Activated naive CD8-positive, alpha-beta T cell treated with anti-CD3 and anti-CD28 coated beads, Interleukin-2, amount 10 ng/mL, durations not matched to agents 7 days and 5 days (primary cell): Measurements from ENCODE around the gene CAV1. TPM values are rescaled to one million over a fixed set of nuclear protein-coding genes. Genes with fewer than 3 reads are reported as not detected.

Experiments
- ATAC-seq: fragments of 150-1000 bp; cut with Tn5 transposase; one replicate; pipeline ENCODE4 v1.10.0; 2021; ENCODE audit warnings: low read depth, moderate library complexity
- POLR2A ChIA-PET: fragments of 350-600 bp; sonication (Branson Sonifier 250); formaldehyde crosslinking; loops from one replicate; lab custom pipeline; 2021; ENCODE audit warnings: antibody characterized with exemption; lab: Charles Lee
- DNase-seq: peaks from one replicate; pipeline ENCODE4 v3.0.0; 2021
- H3K27ac Mint-ChIP-seq: one replicate; pipeline ENCODE4 v1.8.0; 2022; ENCODE audit warnings: mild to moderate bottlenecking, mixed read lengths
- H3K27me3 Mint-ChIP-seq: one replicate; pipeline ENCODE4 v1.8.0; 2022; ENCODE audit warnings: mild to moderate bottlenecking, moderate library complexity, mixed read lengths
- H3K36me3 Mint-ChIP-seq: one replicate; pipeline ENCODE4 v1.8.0; 2021; ENCODE audit warnings: mild to moderate bottlenecking, mixed read lengths
- H3K4me1 Mint-ChIP-seq: one replicate; pipeline ENCODE4 v1.8.0; 2021; ENCODE audit warnings: mixed read lengths
- H3K4me3 Mint-ChIP-seq: one replicate; pipeline ENCODE4 v1.8.0; 2022; ENCODE audit warnings: mild to moderate bottlenecking, moderate library complexity, mixed read lengths
- H3K9me3 Mint-ChIP-seq: one replicate; pipeline ENCODE4 v1.8.0; 2021; ENCODE audit warnings: mixed read lengths
- total RNA-seq, 2 experiments: library from RNA; stranded (reverse); gene quantifications; one replicate each; pipeline ENCODE4 v1.2.3, GENCODE V29; 2021

Gene CAV1
- total RNA-seq, 2 experiments from 2014 or later: 0.23 TPM; not detected in 1

DNA sequence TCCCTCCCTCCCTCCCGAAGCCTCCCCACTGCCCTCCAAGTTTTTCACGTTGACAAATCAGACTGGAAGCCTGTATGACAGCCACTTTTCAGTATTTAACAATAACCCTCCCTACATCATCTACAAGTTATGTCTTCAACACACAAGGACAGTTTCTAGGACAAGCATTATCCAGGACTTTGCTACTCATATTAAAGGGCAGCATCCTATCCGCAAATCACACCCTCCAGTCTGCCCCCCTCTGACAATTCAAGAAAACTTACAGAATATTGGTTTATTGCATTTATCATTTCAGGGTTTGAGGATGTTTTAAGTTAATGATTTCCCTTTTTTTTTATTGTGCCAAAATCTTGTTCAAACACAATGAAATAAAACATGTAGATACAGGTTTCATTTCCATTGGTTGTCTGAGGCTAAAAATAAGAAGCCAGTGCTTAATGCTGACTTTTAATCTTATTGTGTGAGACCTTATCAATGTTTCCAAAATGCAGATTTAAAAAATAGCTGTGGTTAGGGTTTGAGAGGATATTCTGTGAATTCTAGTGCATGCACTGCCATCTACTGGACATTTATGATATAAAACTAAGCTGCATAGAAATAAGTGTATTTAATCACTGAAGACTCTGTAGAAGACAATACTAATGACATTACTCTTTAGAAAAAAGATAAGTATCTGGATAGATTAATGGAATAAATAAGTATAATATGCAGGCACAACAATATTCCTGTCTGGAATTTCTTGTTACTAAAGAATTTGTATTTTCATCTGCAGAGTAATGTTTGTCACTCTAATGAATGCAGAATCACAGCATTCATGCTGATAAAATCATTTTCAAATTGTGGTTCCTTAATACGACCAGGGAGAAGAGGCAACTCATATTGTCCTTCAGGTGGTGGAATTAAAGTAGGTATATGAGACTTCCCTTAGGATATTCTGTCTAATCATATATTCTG is 64.1 kb downstream of the CAV1 start:
- DNase-seq (no peak), ATAC-seq (no peak)
- POLR2A ChIA-PET: interaction anchor here (0.5 kb wide), 1 partner anchor 518 kb away, joined by 3 read pairs; no protein-coding TSS in a partner anchor

DNA sequence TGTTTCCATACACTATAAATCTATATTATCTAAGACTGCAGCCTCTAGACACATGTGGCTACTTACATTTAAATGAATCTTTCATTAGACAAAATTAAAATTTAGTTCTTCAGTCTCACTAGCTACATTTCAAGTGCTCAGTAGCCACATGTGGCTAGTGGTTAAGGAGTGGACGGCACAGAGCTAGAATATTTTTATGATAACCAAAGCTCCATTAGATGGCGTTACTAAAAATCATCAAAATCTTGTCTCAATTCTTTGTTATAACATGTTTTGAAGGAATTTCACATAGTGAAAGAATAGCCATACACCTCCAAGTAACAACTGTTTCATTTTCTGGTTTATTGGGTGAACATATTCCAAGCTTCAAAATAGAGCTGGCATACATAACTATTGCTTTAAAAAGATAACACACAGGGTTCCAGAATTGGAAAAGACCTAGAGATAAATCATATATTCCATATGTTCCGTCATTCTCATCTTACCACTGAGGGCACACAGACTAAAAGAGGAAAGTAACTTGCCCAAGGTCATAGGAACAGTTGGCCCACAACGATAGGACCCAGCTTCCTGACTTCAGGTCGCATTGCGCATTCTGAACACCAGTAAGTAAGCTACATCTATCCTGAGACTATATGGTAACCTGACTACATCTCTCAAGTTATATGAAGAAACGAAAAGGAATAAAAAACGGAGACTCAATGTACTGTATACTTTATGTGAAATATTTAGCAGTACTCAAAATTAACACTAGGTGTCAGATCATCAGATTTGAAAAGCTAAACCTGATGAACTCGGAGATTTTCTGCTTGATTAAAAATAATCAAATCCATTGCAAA is 66.6 kb downstream of the CAV1 start:
- H3K9me3 Mint-ChIP-seq: no peaks in the 10 kb centered on the region
- peaks cover 36% of the 10 kb centered on the region for H3K27me3 Mint-ChIP-seq
- no peaks in the 10 kb centered on the region for H3K36me3 Mint-ChIP-seq
- peaks cover 23% of the 10 kb centered on the region for H3K4me1 Mint-ChIP-seq
- H3K27ac Mint-ChIP-seq: no peak overlapping the region
- POLR2A ChIA-PET: interaction anchor here (0.7 kb wide), 1 partner anchor 216 kb away, joined by 3 read pairs; no protein-coding TSS in a partner anchor
- ATAC-seq (no peak), DNase-seq (no peak)
- peak overlapping the region; percentile 49 for H3K4me3 Mint-ChIP-seq

More for the DNA sequence above, 64.1 kb downstream of the CAV1 start:
- peaks cover 26% of the 10 kb centered on the region for H3K4me1 Mint-ChIP-seq
- H3K27ac Mint-ChIP-seq: no peak overlapping the region
- no peaks in the 10 kb centered on the region for H3K9me3 Mint-ChIP-seq
- no peaks in the 10 kb centered on the region for H3K36me3 Mint-ChIP-seq
- H3K27me3 Mint-ChIP-seq: peaks cover 29% of the 10 kb centered on the region
- no peak overlapping the region for H3K4me3 Mint-ChIP-seq

DNA sequence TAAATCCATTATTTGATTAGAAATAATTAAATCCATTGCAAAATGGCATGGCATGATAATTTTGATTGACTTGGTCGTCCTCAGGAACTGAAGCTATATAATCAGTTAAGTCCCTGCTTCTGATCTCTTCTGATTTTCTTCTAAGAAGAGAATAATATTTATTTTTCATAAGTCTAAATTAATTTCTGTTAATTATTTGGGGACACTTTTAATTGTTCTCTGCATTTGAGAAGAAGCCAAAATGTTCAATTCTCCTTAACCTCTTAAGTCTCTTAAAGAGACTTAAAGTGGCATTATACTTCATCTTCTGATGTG is 67.2 kb downstream of the CAV1 start:
- POLR2A ChIA-PET: no interaction called here
- Mint-ChIP-seq H3K4me1 (peaks cover 23% of the 10 kb centered on the region), H3K27ac (no peak overlapping the region), H3K27me3 (peaks cover 39% of the 10 kb centered on the region), H3K4me3 (peak overlapping the region; percentile 38), H3K36me3 (no peaks in the 10 kb centered on the region), H3K9me3 (no peaks in the 10 kb centered on the region)
- ATAC-seq (no peak), DNase-seq (no peak)

DNA sequence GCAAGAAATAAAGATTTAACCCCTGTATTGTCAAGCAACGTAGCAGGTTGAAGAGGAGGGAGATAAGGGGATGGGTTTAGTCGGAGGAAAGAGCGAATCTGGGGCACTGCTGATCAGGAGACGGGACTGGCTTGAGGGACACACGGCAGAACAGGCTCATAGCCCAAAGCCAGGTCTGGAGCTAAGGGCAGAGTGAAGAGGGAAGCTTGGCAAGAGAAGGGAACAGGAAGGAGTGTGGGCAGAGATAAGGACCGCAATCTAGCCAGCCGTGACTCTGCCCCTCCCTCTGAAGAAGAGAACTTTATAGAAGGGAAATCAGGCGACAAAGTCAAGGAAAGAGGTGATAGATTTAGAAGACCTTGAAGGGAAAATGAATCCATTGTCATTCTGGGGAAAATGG is 67.6 kb downstream of the CAV1 start:
- POLR2A ChIA-PET: no interaction called here
- H3K27me3 Mint-ChIP-seq: peaks cover 43% of the 10 kb centered on the region
- peak overlapping the region; percentile 38 for H3K4me3 Mint-ChIP-seq
- H3K9me3 Mint-ChIP-seq: no peaks in the 10 kb centered on the region
- no peak overlapping the region for H3K27ac Mint-ChIP-seq
- ATAC-seq: no peak
- DNase-seq: no peak
- H3K36me3 Mint-ChIP-seq: no peaks in the 10 kb centered on the region
- H3K4me1 Mint-ChIP-seq: peaks cover 23% of the 10 kb centered on the region

DNA sequence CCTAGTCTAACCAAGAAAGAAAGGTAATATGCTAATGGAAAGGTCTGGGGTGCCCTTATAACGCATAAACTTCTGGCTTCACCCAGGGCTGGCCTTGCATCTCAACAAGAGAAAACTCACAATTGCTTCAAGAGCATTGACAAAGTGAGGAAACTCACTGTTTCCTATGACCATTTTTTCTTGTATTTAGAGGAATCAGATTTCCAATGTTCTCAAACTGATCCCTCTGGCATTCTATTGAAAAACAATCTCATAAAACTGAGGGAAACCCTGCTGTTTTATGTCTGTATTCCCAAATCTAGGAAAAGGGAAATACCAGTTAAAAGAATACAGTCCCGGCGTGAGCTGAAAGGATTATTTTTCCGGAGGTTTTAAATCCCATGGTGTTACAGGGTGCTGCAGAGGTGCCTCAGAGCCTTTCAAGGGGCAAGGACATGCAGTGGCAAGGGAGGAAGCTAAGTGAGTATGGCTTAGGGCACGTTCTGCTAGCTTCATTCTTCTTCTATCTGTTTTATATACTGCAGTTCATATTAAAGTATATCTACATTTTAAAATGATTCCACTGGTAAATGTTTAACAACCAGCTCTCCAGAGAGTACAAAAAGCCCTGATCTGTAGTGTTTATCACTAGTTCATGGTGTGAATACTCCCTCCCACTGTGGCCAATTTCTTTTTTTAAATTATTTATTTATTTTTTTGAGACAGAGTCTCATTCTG is 68.7 kb downstream of the CAV1 start:
- Mint-ChIP-seq H3K4me1 (peaks cover 14% of the 10 kb centered on the region), H3K27me3 (peaks cover 50% of the 10 kb centered on the region), H3K9me3 (no peaks in the 10 kb centered on the region), H3K27ac (no peak overlapping the region), H3K36me3 (no peaks in the 10 kb centered on the region), H3K4me3 (no peak overlapping the region)
- DNase-seq (no peak), ATAC-seq (no peak)
- POLR2A ChIA-PET: no interaction called here

DNA sequence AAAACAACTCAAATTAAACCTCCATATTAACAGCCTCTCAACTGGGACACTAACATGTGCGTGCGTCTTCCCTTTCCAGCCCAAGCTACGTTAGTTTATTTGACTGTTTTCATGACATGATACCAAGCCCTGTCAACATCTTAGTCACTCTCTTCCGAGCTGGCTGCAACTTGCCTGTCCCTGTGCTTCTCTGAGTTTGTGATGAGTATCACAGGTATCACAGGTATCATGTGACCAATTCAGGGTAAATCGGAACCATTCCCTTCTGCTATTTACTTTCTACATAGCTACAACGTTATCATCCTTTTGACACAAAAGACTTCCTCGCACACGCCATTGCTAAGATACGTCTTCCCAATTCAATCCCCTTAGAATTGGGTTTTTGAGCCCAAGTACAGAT is 70.2 kb downstream of the CAV1 start:
- Mint-ChIP-seq H3K4me1 (peaks cover 9% of the 10 kb centered on the region), H3K27ac (no peak overlapping the region), H3K4me3 (no peak overlapping the region), H3K36me3 (no peaks in the 10 kb centered on the region), H3K27me3 (peaks cover 51% of the 10 kb centered on the region), H3K9me3 (no peaks in the 10 kb centered on the region)
- ATAC-seq: no peak
- DNase-seq: no peak
- POLR2A ChIA-PET: no interaction called here

DNA sequence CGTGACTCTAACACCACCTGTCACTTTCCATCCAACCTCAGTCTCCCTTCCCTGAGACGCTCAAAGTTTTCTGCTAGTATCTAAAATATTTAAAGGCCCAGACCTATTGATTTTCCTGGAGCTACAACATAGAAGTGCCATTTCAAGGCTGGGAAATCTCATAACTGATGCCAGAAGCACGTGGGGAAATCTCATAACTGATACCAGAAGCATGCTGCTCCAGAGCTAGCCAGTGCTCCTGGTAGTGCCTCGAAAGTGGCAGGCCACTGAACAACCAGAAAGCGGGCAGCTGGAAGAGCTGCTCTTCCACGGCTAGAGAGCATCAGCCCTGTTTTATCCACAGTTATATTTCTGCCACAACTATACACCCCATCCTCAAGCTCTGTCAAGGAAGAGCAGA is 72.5 kb downstream of the CAV1 start:
- Mint-ChIP-seq H3K27ac (no peak overlapping the region), H3K4me3 (no peak overlapping the region), H3K9me3 (no peaks in the 10 kb centered on the region), H3K36me3 (no peaks in the 10 kb centered on the region), H3K4me1 (peaks cover 9% of the 10 kb centered on the region), H3K27me3 (peaks cover 47% of the 10 kb centered on the region)
- no peak for ATAC-seq
- POLR2A ChIA-PET: no interaction called here
- DNase-seq: no peak

DNA sequence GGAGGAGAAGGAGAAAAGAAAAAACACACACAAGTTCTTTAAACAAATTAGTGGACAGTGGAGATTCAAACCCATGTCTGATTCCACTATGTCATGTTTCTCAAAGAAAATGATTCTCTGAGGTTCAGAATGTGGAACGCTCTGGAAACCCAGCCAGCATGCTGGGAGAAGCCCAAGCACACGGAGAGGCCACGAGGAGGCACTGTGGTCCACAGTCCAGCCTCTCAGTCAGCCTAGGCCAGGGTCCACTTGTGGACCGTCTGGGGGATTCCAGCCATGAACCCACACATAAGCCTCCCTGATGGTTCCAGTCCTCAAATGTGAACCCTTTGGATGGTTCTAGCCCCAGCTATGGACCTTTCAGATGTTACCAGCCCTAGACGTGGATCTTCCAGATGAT is 73.4 kb downstream of the CAV1 start:
- ATAC-seq: no peak
- no peak for DNase-seq
- no peaks in the 10 kb centered on the region for H3K36me3 Mint-ChIP-seq
- no peak overlapping the region for H3K27ac Mint-ChIP-seq
- POLR2A ChIA-PET: no interaction called here
- H3K4me3 Mint-ChIP-seq: no peak overlapping the region
- H3K4me1 Mint-ChIP-seq: peaks cover 7% of the 10 kb centered on the region
- H3K9me3 Mint-ChIP-seq: no peaks in the 10 kb centered on the region
- peaks cover 38% of the 10 kb centered on the region for H3K27me3 Mint-ChIP-seq

DNA sequence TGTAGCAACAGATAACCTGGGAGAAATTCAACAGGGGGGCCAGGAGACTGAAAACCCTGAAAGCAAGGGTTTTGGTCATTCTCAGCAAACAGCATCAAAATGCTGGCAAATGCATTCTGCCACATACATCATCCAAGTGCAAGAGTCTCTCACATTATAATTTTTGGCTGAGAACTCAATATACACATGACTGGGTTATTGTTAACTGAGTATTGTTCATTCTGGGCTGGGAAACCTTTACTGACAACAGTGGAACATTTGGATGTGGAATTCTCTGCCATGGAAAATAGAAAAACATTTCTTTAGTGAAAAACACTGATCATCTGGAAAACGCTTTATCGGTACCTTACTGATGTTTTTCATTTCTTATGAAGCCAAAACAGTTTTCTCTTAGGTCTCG is 74.0 kb downstream of the CAV1 start:
- Mint-ChIP-seq H3K4me1 (peaks cover 7% of the 10 kb centered on the region), H3K36me3 (no peaks in the 10 kb centered on the region), H3K27me3 (peaks cover 33% of the 10 kb centered on the region), H3K4me3 (no peak overlapping the region), H3K27ac (no peak overlapping the region), H3K9me3 (no peaks in the 10 kb centered on the region)
- no peak for DNase-seq
- POLR2A ChIA-PET: no interaction called here
- ATAC-seq: no peak

DNA sequence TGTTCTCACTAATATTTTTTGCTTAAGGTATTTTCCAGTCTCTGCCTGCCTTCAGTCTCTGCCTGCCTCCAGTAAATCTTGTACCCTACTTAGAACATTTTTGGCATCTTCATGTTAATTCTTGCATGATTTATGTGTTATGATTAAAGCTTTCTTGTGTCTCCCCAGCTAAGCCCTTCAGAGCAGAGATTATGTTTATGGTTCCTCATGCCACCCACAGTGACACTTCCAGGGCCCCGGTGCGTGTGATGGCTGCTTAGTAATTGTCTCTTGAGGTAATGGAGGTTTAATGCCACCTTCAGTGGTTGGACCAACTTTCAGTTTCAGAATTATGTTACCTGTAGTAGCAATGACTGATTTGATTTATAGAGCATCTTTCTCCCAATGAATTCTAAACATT is 76.6 kb downstream of the CAV1 start:
- peak; percentile 71 for ATAC-seq
- H3K4me1 Mint-ChIP-seq: peaks cover 7% of the 10 kb centered on the region

DNA sequence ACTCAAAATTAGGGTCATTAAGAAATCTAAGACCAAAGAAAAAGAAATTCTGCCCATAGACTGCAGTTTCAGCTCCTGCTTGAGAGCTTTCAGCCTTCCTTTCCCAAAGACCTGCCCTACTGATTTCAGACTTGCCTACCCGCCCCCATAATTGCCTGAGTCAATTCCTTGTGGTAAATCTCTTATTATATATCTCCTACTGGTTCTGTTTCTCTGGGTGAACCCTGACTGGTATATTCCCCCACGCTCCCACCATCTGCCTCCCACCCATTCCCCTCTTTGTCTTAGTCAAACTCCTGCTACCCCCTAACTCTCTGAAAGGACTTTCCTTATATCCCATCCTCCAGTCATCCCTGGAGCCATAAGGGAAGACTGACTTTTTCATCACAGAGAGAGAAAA is 82.5 kb downstream of the CAV1 start:
- no peaks in the 10 kb centered on the region for H3K9me3 Mint-ChIP-seq
- H3K4me1 Mint-ChIP-seq: peaks cover 1% of the 10 kb centered on the region
- no peak for DNase-seq
- no peak overlapping the region for H3K27ac Mint-ChIP-seq
- H3K27me3 Mint-ChIP-seq: peaks cover 20% of the 10 kb centered on the region
- POLR2A ChIA-PET: no interaction called here
- ATAC-seq: no peak
- H3K4me3 Mint-ChIP-seq: no peak overlapping the region
- no peaks in the 10 kb centered on the region for H3K36me3 Mint-ChIP-seq

More for the DNA sequence above, 76.6 kb downstream of the CAV1 start:
- peaks cover 28% of the 10 kb centered on the region for H3K27me3 Mint-ChIP-seq
- no peaks in the 10 kb centered on the region for H3K36me3 Mint-ChIP-seq
- H3K4me3 Mint-ChIP-seq: no peak overlapping the region
- no peak overlapping the region for H3K27ac Mint-ChIP-seq
- no peak for DNase-seq
- POLR2A ChIA-PET: no interaction called here
- no peaks in the 10 kb centered on the region for H3K9me3 Mint-ChIP-seq

DNA sequence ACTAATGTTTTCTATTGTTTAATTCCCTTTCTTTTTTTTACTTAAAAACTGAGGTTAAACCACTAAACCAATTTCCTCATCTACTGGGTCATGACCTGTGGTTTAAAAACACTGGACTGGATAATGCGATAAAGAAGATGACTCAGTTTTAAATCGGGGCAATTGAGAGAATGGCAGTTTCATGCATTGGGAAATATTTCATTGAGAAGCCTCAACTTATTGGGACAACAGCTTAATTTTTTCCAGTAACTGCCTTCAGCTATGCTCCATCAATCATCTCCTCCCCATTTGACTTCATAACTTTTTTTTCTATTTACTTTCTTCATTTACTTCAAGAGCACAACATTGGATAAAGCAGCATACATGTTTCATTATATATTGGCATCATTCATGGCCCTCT is 85.4 kb downstream of the CAV1 start:
- DNase-seq: no peak
- Mint-ChIP-seq H3K9me3 (no peaks in the 10 kb centered on the region), H3K4me3 (no peak overlapping the region), H3K4me1 (peaks cover 1% of the 10 kb centered on the region), H3K27ac (no peak overlapping the region), H3K27me3 (peaks cover 30% of the 10 kb centered on the region), H3K36me3 (no peaks in the 10 kb centered on the region)
- no peak for ATAC-seq
- POLR2A ChIA-PET: no interaction called here

DNA sequence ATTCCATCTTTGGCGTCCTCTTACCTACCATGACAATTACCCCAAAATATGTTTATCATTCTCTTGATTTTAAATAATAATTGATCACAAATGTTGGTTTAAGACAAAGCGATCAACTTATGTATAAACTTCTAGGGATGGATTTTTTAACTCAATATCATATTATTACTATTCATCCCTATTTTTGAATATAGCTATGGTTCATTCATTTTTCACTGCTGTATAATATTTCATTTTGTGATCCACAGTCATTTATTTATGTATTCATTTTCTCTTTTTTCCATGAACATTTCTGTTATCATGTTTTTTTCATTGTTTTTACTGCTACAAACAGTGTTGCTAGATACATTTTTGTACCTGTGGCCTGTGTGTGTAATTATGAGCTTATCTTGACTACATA is 85.9 kb downstream of the CAV1 start:
- Mint-ChIP-seq H3K36me3 (no peaks in the 10 kb centered on the region), H3K9me3 (no peaks in the 10 kb centered on the region), H3K27ac (no peak overlapping the region), H3K4me1 (peaks cover 1% of the 10 kb centered on the region), H3K27me3 (peaks cover 30% of the 10 kb centered on the region), H3K4me3 (no peak overlapping the region)
- POLR2A ChIA-PET: no interaction called here
- no peak for ATAC-seq
- DNase-seq: no peak
